Liver (tissue), 9 donors: ENCODE data around the gene ULK4. TPM values are rescaled to one million over a fixed set of nuclear protein-coding genes. Genes with fewer than 3 reads are reported as not detected.

ENCODE experiments used
- DNase-seq: peaks from one replicate; pipeline ENCODE4 v3.0.0-alpha.2; 2017; ENCODE audit warnings: low spot score
- H3K27ac ChIP-seq, 2 donors: one replicate each; pipeline ENCODE4 v1.7.0; 2013; ENCODE audit warnings: inconsistent platforms in 2 of 2, low read length in 2 of 2, control low read depth in 1 of 2, low read depth in 1 of 2, mild to moderate bottlenecking in 1 of 2
- H3K27me3 ChIP-seq, 4 donors: one replicate each; pipeline versions ENCODE4 v1.6.1 to v1.7.0; 2013; ENCODE audit warnings: low read length in 3 of 4, inconsistent platforms in 1 of 4, mild to moderate bottlenecking in 1 of 4, moderate library complexity in 1 of 4; ENCODE audit not compliant: control insufficient read depth in 4 of 4, insufficient read depth in 4 of 4
- H3K36me3 ChIP-seq, 4 donors: one replicate each; pipeline versions ENCODE4 v1.6.1 to v1.7.0; 2013; ENCODE audit warnings: low read length in 3 of 4, mild to moderate bottlenecking in 3 of 4, low read depth in 1 of 4, moderate library complexity in 1 of 4; ENCODE audit not compliant: control insufficient read depth in 4 of 4, insufficient read depth in 3 of 4
- H3K4me1 ChIP-seq, 4 donors: one replicate each; pipeline versions ENCODE4 v1.6.1 to v1.7.0; 2013; ENCODE audit warnings: low read length in 3 of 4, mild to moderate bottlenecking in 3 of 4, moderate library complexity in 1 of 4; ENCODE audit not compliant: control insufficient read depth in 4 of 4, insufficient read depth in 4 of 4
- H3K4me3 ChIP-seq, 3 donors: one replicate each; pipeline versions ENCODE4 v1.6.1 to v1.7.0; 2013; ENCODE audit warnings: low read length in 3 of 3, control low read depth in 1 of 3, low read depth in 1 of 3, mild to moderate bottlenecking in 1 of 3
- H3K9ac ChIP-seq, 2 donors: one replicate each; pipeline ENCODE4 v1.7.0; 2013; ENCODE audit warnings: low read length in 2 of 2, mild to moderate bottlenecking in 2 of 2, moderate library complexity in 2 of 2, control low read depth in 1 of 2, low read depth in 1 of 2
- H3K9me3 ChIP-seq, 4 donors: one replicate each; pipeline versions ENCODE4 v1.6.1 to v1.7.0; 2013; ENCODE audit warnings: low read length in 3 of 4; ENCODE audit not compliant: control insufficient read depth in 4 of 4
- ATF3 ChIP-seq: IDR thresholded peaks from 2 replicates; pipeline ENCODE4 v1.6.1; 2016; ENCODE audit warnings: antibody characterized with exemption
- EGR1 ChIP-seq, 2 donors: IDR thresholded peaks; 2 replicates each; pipeline ENCODE4 v1.6.1; 2016 to 2018; ENCODE audit warnings: antibody characterized with exemption in 2 of 2, low read depth in 2 of 2
- FOXA1 ChIP-seq: IDR thresholded peaks from 2 replicates; pipeline ENCODE4 v1.6.1; 2016; ENCODE audit warnings: antibody characterized with exemption
- FOXA2 ChIP-seq: IDR thresholded peaks from 2 replicates; pipeline ENCODE4 v1.6.1; 2016; ENCODE audit warnings: antibody characterized with exemption
- GABPA ChIP-seq, 2 donors: IDR thresholded peaks in 1 of 2; conservative IDR thresholded peaks in 1 of 2; 2 replicates each; pipeline ENCODE4 v1.6.1; 2016; ENCODE audit warnings: antibody characterized with exemption in 2 of 2, mild to moderate bottlenecking in 1 of 2, moderate library complexity in 1 of 2
- HNF4A ChIP-seq, 2 donors: conservative IDR thresholded peaks; 2 replicates each; pipeline ENCODE4 v1.6.1; 2016; ENCODE audit warnings: antibody characterized with exemption in 2 of 2, mild to moderate bottlenecking in 2 of 2
- HNF4G ChIP-seq: IDR thresholded peaks from 2 replicates; pipeline ENCODE4 v1.6.1; 2016; ENCODE audit warnings: antibody characterized with exemption
- JUND ChIP-seq, 2 donors: IDR thresholded peaks; 2 replicates each; pipeline ENCODE4 v1.6.1; 2016; ENCODE audit warnings: antibody characterized with exemption in 2 of 2
- NR2F2 ChIP-seq: IDR thresholded peaks from 2 replicates; pipeline ENCODE4 v1.6.1; 2016; ENCODE audit warnings: antibody characterized with exemption
- RAD21 ChIP-seq, 2 donors: IDR thresholded peaks; 2 replicates each; pipeline ENCODE4 v1.6.1; 2016; ENCODE audit warnings: antibody characterized with exemption in 2 of 2, mild to moderate bottlenecking in 2 of 2
- RXRA ChIP-seq, 2 donors: IDR thresholded peaks; 2 replicates each; pipeline ENCODE4 v1.6.1; 2017 to 2018; ENCODE audit warnings: antibody characterized with exemption in 2 of 2, mild to moderate bottlenecking in 1 of 2
- TAF1 ChIP-seq: conservative IDR thresholded peaks from 2 replicates; pipeline ENCODE4 v1.6.1; 2016; ENCODE audit warnings: antibody characterized with exemption, mild to moderate bottlenecking
- YY1 ChIP-seq: IDR thresholded peaks from 2 replicates; pipeline ENCODE4 v1.6.1; 2016; ENCODE audit warnings: antibody characterized with exemption, mild to moderate bottlenecking
- ZBTB33 ChIP-seq: IDR thresholded peaks from 2 replicates; pipeline ENCODE4 v1.6.1; 2016; ENCODE audit warnings: antibody characterized with exemption
- WGBS: extraction: QIAGEN DNeasy Blood & Tissue Kit; methylation state at CpG from one replicate; pipeline ENCODE4 v1.1.7; 2013; 5-methylcytosine and 5-hydroxymethylcytosine counted together
- polyA plus RNA-seq, 2 donors: library from polyadenylated mRNA; stranded (reverse) in 1 of 2; unstranded in 1 of 2; fragments of 200-250 nt in 1 of 2; fragments of >200 nt in 1 of 2; fragmentation: Nextera tagmentation in 1 of 2; extraction: Ambion mirVana in 1 of 2; gene quantifications; one replicate each; pipeline versions ENCODE4 v1.2.1 to v1.2.3, GENCODE V29; 2013 to 2015
- total RNA-seq, 2 donors: library from RNA; depleted of rRNA; stranded (reverse); fragments of >200 nt; gene quantifications; one replicate each; pipeline ENCODE4 v1.2.3, GENCODE V29; 2014
- TF ChIP-seq, protein P1 (sequence below): IDR thresholded peaks from 2 replicates; pipeline ENCODE4 v1.6.1; 2016; ENCODE audit warnings: antibody characterized with exemption, mild to moderate bottlenecking
- TF ChIP-seq, protein P2 (sequence below): IDR thresholded peaks from 2 replicates; pipeline ENCODE4 v1.6.1; 2016; ENCODE audit warnings: antibody characterized with exemption
- donor health status: healthy.
- donor health status: healthy.
- donor health status: healthy.
- donor health status: healthy.
- donor health status: healthy.

The ULK4 gene
- total and polyA plus RNA-seq, 4 donors: 1.1 to 11.5 (median 3.2) TPM

DNA sequence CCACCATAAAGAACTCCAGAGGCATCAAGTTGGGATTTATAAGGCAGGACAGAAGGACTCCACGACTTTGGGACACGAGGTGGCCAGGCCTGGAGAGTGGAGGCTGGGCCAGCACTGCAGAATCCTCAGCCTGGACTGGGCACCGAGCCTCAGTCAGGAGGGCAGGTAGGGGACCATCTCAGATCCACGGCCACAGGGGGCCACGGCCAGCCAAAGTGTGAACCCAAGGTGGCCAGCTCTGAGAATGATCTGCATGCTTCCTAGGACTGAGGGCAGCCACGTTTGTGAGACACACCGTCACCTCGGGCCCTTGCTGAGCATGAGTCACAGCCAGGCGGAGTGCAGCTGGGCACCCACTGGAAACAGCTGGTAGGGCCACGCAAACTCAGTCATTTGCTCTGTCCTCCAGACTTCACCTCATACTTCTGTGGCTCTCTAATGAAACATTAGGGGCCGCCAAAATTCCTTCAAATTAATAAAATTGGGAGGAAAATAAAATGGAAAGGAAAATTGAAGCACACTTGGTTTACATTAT, 696.8 kb downstream of the ULK4 start:
- DNase-seq: no peak
- H3K4me1 ChIP-seq: no peaks in the 10 kb centered on the region
- no peaks in the 10 kb centered on the region for H3K36me3 ChIP-seq
- H3K4me3 ChIP-seq: no peak overlapping the region
- H3K27ac ChIP-seq: no peak overlapping the region
- WGBS: 90% methylated on average over 11 of the region's 11 CpGs
- no peak overlapping the region for H3K9ac ChIP-seq
- TF ChIP-seq, protein P1, sequence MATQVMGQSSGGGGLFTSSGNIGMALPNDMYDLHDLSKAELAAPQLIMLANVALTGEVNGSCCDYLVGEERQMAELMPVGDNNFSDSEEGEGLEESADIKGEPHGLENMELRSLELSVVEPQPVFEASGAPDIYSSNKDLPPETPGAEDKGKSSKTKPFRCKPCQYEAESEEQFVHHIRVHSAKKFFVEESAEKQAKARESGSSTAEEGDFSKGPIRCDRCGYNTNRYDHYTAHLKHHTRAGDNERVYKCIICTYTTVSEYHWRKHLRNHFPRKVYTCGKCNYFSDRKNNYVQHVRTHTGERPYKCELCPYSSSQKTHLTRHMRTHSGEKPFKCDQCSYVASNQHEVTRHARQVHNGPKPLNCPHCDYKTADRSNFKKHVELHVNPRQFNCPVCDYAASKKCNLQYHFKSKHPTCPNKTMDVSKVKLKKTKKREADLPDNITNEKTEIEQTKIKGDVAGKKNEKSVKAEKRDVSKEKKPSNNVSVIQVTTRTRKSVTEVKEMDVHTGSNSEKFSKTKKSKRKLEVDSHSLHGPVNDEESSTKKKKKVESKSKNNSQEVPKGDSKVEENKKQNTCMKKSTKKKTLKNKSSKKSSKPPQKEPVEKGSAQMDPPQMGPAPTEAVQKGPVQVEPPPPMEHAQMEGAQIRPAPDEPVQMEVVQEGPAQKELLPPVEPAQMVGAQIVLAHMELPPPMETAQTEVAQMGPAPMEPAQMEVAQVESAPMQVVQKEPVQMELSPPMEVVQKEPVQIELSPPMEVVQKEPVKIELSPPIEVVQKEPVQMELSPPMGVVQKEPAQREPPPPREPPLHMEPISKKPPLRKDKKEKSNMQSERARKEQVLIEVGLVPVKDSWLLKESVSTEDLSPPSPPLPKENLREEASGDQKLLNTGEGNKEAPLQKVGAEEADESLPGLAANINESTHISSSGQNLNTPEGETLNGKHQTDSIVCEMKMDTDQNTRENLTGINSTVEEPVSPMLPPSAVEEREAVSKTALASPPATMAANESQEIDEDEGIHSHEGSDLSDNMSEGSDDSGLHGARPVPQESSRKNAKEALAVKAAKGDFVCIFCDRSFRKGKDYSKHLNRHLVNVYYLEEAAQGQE: no peak
- TF ChIP-seq TAF1: no peak
- TF ChIP-seq RXRA (IDR thresholded peaks at IDR 0.05): no peak
- no peak for TF ChIP-seq YY1
- no peak for TF ChIP-seq RAD21 (IDR thresholded peaks at IDR 0.05)
- no peak for TF ChIP-seq ZBTB33
- no peak for TF ChIP-seq FOXA2
- no peak for TF ChIP-seq EGR1 (IDR thresholded peaks at IDR 0.05; ENCODE audit: low read depth in 2 of 2)
- no peak for TF ChIP-seq ATF3
- TF ChIP-seq JUND (IDR thresholded peaks at IDR 0.05): no peak
- H3K9me3 ChIP-seq: no peaks in the 10 kb centered on the region
- H3K27me3 ChIP-seq: no peaks in the 10 kb centered on the region

- Histone ChIP-seq H3K4me1 (peaks cover 0 to 5% (median 0%) of the 10 kb centered on the region in 4 donors), H3K27ac (no peak overlapping the region), H3K9ac (no peak overlapping the region), H3K36me3 (no peaks in the 10 kb centered on the region), H3K27me3 (no peaks in the 10 kb centered on the region), H3K4me3 (no peak overlapping the region), H3K9me3 (no peaks in the 10 kb centered on the region)
- 95% methylated on average over 3 of the region's 3 CpGs for WGBS
- DNase-seq: no peak
- no peak for TF ChIP-seq FOXA1
- no peak for TF ChIP-seq EGR1 (IDR thresholded peaks at IDR 0.05; ENCODE audit: low read depth in 2 of 2)
- no peak for TF ChIP-seq NR2F2
- no peak for TF ChIP-seq YY1
- TF ChIP-seq HNF4G: no peak
- no peak for TF ChIP-seq FOXA2
- TF ChIP-seq HNF4A (conservative IDR thresholded peaks at IDR 0.05): no peak
- no peak for TF ChIP-seq GABPA (IDR thresholded peaks at IDR 0.05 in 1 of 2, conservative IDR thresholded peaks at IDR 0.05 in 1 of 2)
- TF ChIP-seq, protein P2, sequence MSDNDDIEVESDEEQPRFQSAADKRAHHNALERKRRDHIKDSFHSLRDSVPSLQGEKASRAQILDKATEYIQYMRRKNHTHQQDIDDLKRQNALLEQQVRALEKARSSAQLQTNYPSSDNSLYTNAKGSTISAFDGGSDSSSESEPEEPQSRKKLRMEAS: no peak
These were observed 701.8 kb downstream of the ULK4 start for GRCh38 chr3:41260063-41260450.
